HepG2 (cell line): ENCODE data around the gene GINS2. TPM values are rescaled to one million over a fixed set of nuclear protein-coding genes. Genes with fewer than 3 reads are reported as not detected.
A peak's percentile ranks its signal among the peaks of the same experiment; 100 is the strongest.

ENCODE experiments used
- CCDC6 ChIP-seq: sonication (generic); formaldehyde crosslinking; IDR thresholded peaks from 2 replicates; pipeline ENCODE4 v1.8.1; 2022; ENCODE audit warnings: mild to moderate bottlenecking, missing genetic modification reagents, moderate library complexity
- HOXD1 ChIP-seq: sonication (generic); formaldehyde crosslinking; IDR thresholded peaks from 2 replicates; pipeline ENCODE4 v1.5.0; 2020; ENCODE audit warnings: missing genetic modification reagents
- KAT7 ChIP-seq: IDR thresholded peaks from 2 replicates; pipeline ENCODE4 v1.6.1; 2018; ENCODE audit warnings: borderline replicate concordance, missing compliant biosample characterization
- KMT2B ChIP-seq: IDR thresholded peaks from 2 replicates; pipeline ENCODE4 v1.6.1; 2016; ENCODE audit warnings: missing genetic modification reagents, missing compliant biosample characterization
- NONO ChIP-seq, 2 experiments: fragments of 450-650 bp in 1 of 2; sonication (generic) in 1 of 2; formaldehyde crosslinking in 1 of 2; IDR thresholded peaks in 1 of 2; conservative IDR thresholded peaks in 1 of 2; 2 replicates each; pipeline versions ENCODE4 v1.6.1 to v1.8.0; 2017 to 2022; ENCODE audit warnings: mild to moderate bottlenecking in 1 of 2, missing genetic modification reagents in 1 of 2, moderate library complexity in 1 of 2
- PHF5A ChIP-seq: IDR thresholded peaks from one replicate; pipeline ENCODE4 v1.6.1; 2018; ENCODE audit warnings: low read depth, missing genetic modification reagents; ENCODE audit not compliant: unreplicated experiment
- RBM22 ChIP-seq: fragments of 200-400 bp; formaldehyde crosslinking; optimal IDR thresholded peaks from 2 replicates; pipeline ENCODE3; 2017; ENCODE audit warnings: mild to moderate bottlenecking, low read length, moderate library complexity
- SALL1 ChIP-seq: sonication (generic); formaldehyde crosslinking; IDR thresholded peaks from 2 replicates; pipeline ENCODE4 v1.8.0; 2022; ENCODE audit warnings: mild to moderate bottlenecking, missing genetic modification reagents
- SNAI1 ChIP-seq: sonication (generic); formaldehyde crosslinking; IDR thresholded peaks from 2 replicates; pipeline ENCODE4 v1.5.0; 2020; ENCODE audit warnings: mild to moderate bottlenecking, missing genetic modification reagents, borderline replicate concordance
- THYN1 ChIP-seq: sonication (generic); formaldehyde crosslinking; IDR thresholded peaks from 2 replicates; pipeline ENCODE4 v1.8.1; 2023; ENCODE audit warnings: low read depth, mild to moderate bottlenecking, moderate library complexity, missing genetic modification reagents, borderline replicate concordance
- ZBTB38 ChIP-seq: sonication (generic); formaldehyde crosslinking; IDR thresholded peaks from 2 replicates; pipeline ENCODE4 v1.5.1; 2020; ENCODE audit warnings: mild to moderate bottlenecking, missing genetic modification reagents
- ZNF121 ChIP-seq: sonication (generic); formaldehyde crosslinking; IDR thresholded peaks from 2 replicates; pipeline ENCODE4 v1.5.0; 2020; ENCODE audit warnings: mild to moderate bottlenecking, missing genetic modification reagents
- ZNF354B ChIP-seq: sonication (generic); formaldehyde crosslinking; IDR thresholded peaks from 2 replicates; pipeline ENCODE4 v1.8.0; 2022; ENCODE audit warnings: mild to moderate bottlenecking, missing genetic modification reagents
- ZNF383 ChIP-seq: sonication (generic); formaldehyde crosslinking; IDR thresholded peaks from 2 replicates; pipeline ENCODE4 v1.4.0; 2020; ENCODE audit warnings: missing genetic modification reagents, mild to moderate bottlenecking, borderline replicate concordance
- ZNF570 ChIP-seq: sonication (generic); formaldehyde crosslinking; IDR thresholded peaks from 2 replicates; pipeline ENCODE4 v1.4.0; 2020; ENCODE audit warnings: mild to moderate bottlenecking, missing genetic modification reagents, borderline replicate concordance
- ZNF737 ChIP-seq: sonication (generic); formaldehyde crosslinking; IDR thresholded peaks from 2 replicates; pipeline ENCODE4 v1.5.0; 2020; ENCODE audit warnings: missing genetic modification reagents, mild to moderate bottlenecking, borderline replicate concordance
- ZNF839 ChIP-seq: sonication (generic); formaldehyde crosslinking; IDR thresholded peaks from 2 replicates; pipeline ENCODE4 v1.4.0; 2020; ENCODE audit warnings: missing genetic modification reagents, mild to moderate bottlenecking, borderline replicate concordance
- ZNF850 ChIP-seq: sonication (generic); formaldehyde crosslinking; conservative IDR thresholded peaks from 2 replicates; pipeline ENCODE4 v1.9.0; 2021; ENCODE audit warnings: mild to moderate bottlenecking, missing genetic modification reagents
- polyA plus RNA-seq, 8 experiments: library from polyadenylated mRNA; depleted of rRNA in 3 of 8; stranded (reverse) in 7 of 8; unstranded in 1 of 8; fragments of >200 nt; fragmentation: Illumina TruSeq in 4 of 8; extraction: Trizol in 4 of 8; gene quantifications; 2 replicates each; pipeline versions ENCODE4 v1.2.1 to v1.2.3, GENCODE V29; 2011 to 2016; ENCODE audit warnings: low read depth in 4 of 8, missing spikeins in 1 of 8, mixed read lengths in 1 of 8; ENCODE audit not compliant: insufficient read depth in 1 of 8
- total RNA-seq, 5 experiments: library from RNA; depleted of rRNA; stranded (reverse); fragments of >200 nt; fragmentation: Illumina TruSeq; extraction: Trizol; gene quantifications; 2 replicates each; pipeline ENCODE4 v1.2.3, GENCODE V29; 2016; ENCODE audit warnings: low read depth in 1 of 5
- TF ChIP-seq, protein P1 (sequence below): IDR thresholded peaks from 2 replicates; pipeline ENCODE4 v1.6.1; 2018; ENCODE audit warnings: missing genetic modification reagents, mild to moderate bottlenecking, missing compliant biosample characterization
- TF ChIP-seq, protein P2 (sequence below): sonication (generic); formaldehyde crosslinking; IDR thresholded peaks from 2 replicates; pipeline ENCODE4 v1.8.0; 2022; ENCODE audit warnings: missing genetic modification reagents, low read depth, mild to moderate bottlenecking, borderline replicate concordance
- TF ChIP-seq, protein P3 (sequence below): sonication (generic); formaldehyde crosslinking; IDR thresholded peaks from 2 replicates; pipeline ENCODE4 v1.5.0; 2020; ENCODE audit warnings: mild to moderate bottlenecking, missing genetic modification reagents

Gene GINS2
- total and polyA plus RNA-seq, 2 of the 13 experiments (the other 11 are each of a cell fraction or from before 2014, with no cell fraction given): 10.6 to 48.3 TPM

DNA sequence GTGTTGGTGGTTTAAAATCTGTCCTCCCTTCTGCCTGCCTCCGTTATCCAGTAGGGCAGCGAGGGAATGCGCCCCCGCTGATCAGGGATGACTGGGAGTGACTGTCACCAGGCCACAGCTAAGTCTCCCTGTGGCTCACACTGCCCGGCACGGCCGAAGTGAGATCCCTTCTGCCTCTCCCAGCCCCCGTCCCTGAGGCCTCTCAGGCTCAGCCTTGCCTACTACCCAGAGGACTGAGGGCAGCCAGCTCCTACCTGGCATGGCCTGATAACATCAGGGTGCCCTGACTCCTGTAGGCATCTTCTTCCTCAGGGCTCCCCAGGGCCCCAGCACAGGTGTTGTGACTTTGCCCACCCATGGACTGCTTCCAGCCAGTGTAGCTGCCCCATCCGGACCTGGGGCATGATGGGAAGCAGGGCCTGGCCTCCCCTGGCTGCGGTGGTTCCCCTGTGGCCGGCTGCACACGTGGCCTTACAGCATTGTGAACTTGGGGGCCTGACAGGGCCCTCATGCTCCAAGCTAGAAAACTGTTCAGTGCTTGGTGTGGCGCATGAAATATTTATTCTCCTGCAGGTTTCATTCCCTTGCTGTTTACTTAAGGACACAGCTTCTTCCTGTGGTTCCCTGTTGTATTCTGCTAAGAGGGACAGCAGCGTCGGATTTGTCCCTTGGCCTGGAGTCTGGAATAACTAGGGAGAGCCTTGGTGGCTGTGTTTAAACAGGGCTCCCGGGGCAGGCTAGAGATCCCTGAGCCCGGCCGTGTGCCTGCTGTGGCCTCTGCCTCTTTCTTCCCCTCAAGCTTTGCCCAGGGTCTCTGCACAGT is 30.0 kb downstream of the GINS2 start (continued):
- no peak for TF ChIP-seq ZNF121 (CRISPR knock-in tag)
- TF ChIP-seq NONO (IDR thresholded peaks at IDR 0.05): no peak
- TF ChIP-seq NONO (CRISPR knock-in tag; conservative IDR thresholded peaks at IDR 0.05): 0 out of 2 replicates have a peak, but pooled peaks have one; percentile 30
- no peak for TF ChIP-seq ZBTB38
- no peak for TF ChIP-seq ZNF850 (CRISPR knock-in tag)
- TF ChIP-seq ZNF839 (CRISPR knock-in tag): no peak
- no peak for TF ChIP-seq KAT7 (CRISPR knock-in tag)
- no peak for TF ChIP-seq HOXD1 (CRISPR knock-in tag)
- no peak for TF ChIP-seq ZNF383 (CRISPR knock-in tag)
- TF ChIP-seq, protein P1, sequence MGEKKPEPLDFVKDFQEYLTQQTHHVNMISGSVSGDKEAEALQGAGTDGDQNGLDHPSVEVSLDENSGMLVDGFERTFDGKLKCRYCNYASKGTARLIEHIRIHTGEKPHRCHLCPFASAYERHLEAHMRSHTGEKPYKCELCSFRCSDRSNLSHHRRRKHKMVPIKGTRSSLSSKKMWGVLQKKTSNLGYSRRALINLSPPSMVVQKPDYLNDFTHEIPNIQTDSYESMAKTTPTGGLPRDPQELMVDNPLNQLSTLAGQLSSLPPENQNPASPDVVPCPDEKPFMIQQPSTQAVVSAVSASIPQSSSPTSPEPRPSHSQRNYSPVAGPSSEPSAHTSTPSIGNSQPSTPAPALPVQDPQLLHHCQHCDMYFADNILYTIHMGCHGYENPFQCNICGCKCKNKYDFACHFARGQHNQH (CRISPR knock-in tag): no peak
- TF ChIP-seq THYN1 (CRISPR knock-in tag): no peak
- TF ChIP-seq SALL1 (CRISPR knock-in tag): no peak
- TF ChIP-seq, protein P2, sequence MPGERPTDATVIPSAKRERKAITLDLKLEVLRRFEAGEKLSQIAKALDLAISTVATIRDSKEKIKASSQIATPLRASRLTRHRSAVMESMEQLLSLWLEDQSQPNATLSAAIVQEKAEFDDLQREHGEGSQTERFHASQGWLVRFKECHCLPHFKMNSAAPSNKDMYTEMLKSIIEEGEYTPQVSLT: no peak
- TF ChIP-seq, protein P3, sequence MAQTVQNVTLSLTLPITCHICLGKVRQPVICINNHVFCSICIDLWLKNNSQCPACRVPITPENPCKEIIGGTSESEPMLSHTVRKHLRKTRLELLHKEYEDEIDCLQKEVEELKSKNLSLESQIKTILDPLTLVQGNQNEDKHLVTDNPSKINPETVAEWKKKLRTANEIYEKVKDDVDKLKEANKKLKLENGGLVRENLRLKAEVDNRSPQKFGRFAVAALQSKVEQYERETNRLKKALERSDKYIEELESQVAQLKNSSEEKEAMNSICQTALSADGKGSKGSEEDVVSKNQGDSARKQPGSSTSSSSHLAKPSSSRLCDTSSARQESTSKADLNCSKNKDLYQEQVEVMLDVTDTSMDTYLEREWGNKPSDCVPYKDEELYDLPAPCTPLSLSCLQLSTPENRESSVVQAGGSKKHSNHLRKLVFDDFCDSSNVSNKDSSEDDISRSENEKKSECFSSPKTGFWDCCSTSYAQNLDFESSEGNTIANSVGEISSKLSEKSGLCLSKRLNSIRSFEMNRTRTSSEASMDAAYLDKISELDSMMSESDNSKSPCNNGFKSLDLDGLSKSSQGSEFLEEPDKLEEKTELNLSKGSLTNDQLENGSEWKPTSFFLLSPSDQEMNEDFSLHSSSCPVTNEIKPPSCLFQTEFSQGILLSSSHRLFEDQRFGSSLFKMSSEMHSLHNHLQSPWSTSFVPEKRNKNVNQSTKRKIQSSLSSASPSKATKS: no peak
- TF ChIP-seq ZNF354B (CRISPR knock-in tag): no peak
- no peak for TF ChIP-seq ZNF737 (CRISPR knock-in tag)
- TF ChIP-seq KMT2B: no peak
- TF ChIP-seq CCDC6 (CRISPR knock-in tag): no peak
- no peak for TF ChIP-seq ZNF570 (CRISPR knock-in tag)
- peak; percentile 57 for TF ChIP-seq RBM22
- TF ChIP-seq PHF5A: no peak
- TF ChIP-seq SNAI1 (CRISPR knock-in tag): no peak
